CD14-positive monocyte (primary cell): ENCODE measurements around the gene WBP11. TPM values are rescaled to one million over a fixed set of nuclear protein-coding genes. Genes with fewer than 3 reads are reported as not detected.

ENCODE experiments used
- DNase-seq, 3 donors: peaks; one replicate each; pipeline ENCODE4 v3.0.0-alpha.2; 2011 to 2022
- H2AFZ ChIP-seq: 2 replicates; pipeline ENCODE4 v1.6.0; 2012; ENCODE audit warnings: mild to moderate bottlenecking, low read depth, low read length, inconsistent platforms; ENCODE audit not compliant: insufficient read depth, poor library complexity, severe bottlenecking
- H3K27ac ChIP-seq, 2 donors: 1 replicate in 1 of 2; 2 replicates in 1 of 2; pipeline ENCODE4 v1.5.1; 2012 to 2013; ENCODE audit warnings: low read length in 2 of 2, control low read depth in 1 of 2, inconsistent platforms in 1 of 2, low read depth in 1 of 2, mild to moderate bottlenecking in 1 of 2
- H3K27me3 ChIP-seq, 2 donors: one replicate each; pipeline versions ENCODE4 v1.6.0 to v1.6.1; 2011 to 2013; ENCODE audit warnings: low read length in 2 of 2; ENCODE audit not compliant: control insufficient read depth in 2 of 2, insufficient read depth in 2 of 2
- H3K36me3 ChIP-seq, 2 donors: replicated peaks in 1 of 2; 1 replicate in 1 of 2; 2 replicates in 1 of 2; pipeline versions ENCODE4 v1.5.1 to v1.6.1; 2012 to 2013; ENCODE audit warnings: low read length in 2 of 2, control low read depth in 1 of 2, inconsistent platforms in 1 of 2, mild to moderate bottlenecking in 1 of 2; ENCODE audit not compliant: insufficient read depth in 2 of 2, control insufficient read depth in 1 of 2
- H3K4me1 ChIP-seq, 2 donors: 1 replicate in 1 of 2; 2 replicates in 1 of 2; pipeline versions ENCODE4 v1.5.1 to v1.6.1; 2012 to 2013; ENCODE audit warnings: low read length in 2 of 2, control low read depth in 1 of 2, inconsistent platforms in 1 of 2, mild to moderate bottlenecking in 1 of 2, moderate library complexity in 1 of 2; ENCODE audit not compliant: insufficient read depth in 2 of 2, control insufficient read depth in 1 of 2
- H3K4me2 ChIP-seq: replicated peaks from 2 replicates; pipeline ENCODE3; 2012; ENCODE audit warnings: low read length, moderate library complexity, mild to moderate bottlenecking; ENCODE audit not compliant: poor library complexity, severe bottlenecking; ENCODE audit errors: extremely low read depth
- H3K4me3 ChIP-seq, 3 experiments: fragments of 200-600 bp in 1 of 3; sonication (generic) in 1 of 3; replicated peaks in 1 of 3; 1 replicate in 2 of 3; 2 replicates in 1 of 3; pipeline ENCODE4 v1.5.1; 2011 to 2013; ENCODE audit warnings: low read length in 3 of 3, mild to moderate bottlenecking in 3 of 3, control low read depth in 2 of 3, low read depth in 2 of 3, inconsistent platforms in 1 of 3, moderate library complexity in 1 of 3
- H3K79me2 ChIP-seq: 2 replicates; pipeline ENCODE4 v1.6.0; 2012; ENCODE audit warnings: mild to moderate bottlenecking, control low read depth, inconsistent platforms, low read length, moderate library complexity; ENCODE audit not compliant: insufficient read depth
- H3K9ac ChIP-seq: 2 replicates; pipeline ENCODE4 v1.6.0; 2017; ENCODE audit warnings: low read length, mild to moderate bottlenecking; ENCODE audit not compliant: insufficient read depth, poor library complexity, severe bottlenecking
- H3K9me3 ChIP-seq, 2 donors: replicated peaks in 1 of 2; 1 replicate in 1 of 2; 2 replicates in 1 of 2; pipeline versions ENCODE4 v1.5.1 to v1.6.1; 2012 to 2013; ENCODE audit warnings: low read length in 2 of 2, control low read depth in 1 of 2; ENCODE audit not compliant: control insufficient read depth in 1 of 2, insufficient read depth in 1 of 2
- H4K20me1 ChIP-seq: 2 replicates; pipeline ENCODE4 v1.6.0; 2012; ENCODE audit warnings: mild to moderate bottlenecking, low read length, control low read depth, moderate library complexity; ENCODE audit not compliant: insufficient read depth
- H3K27ac Mint-ChIP-seq, 7 donors: one replicate each; pipeline ENCODE4 v1.8.0; 2020; ENCODE audit warnings: mild to moderate bottlenecking in 7 of 7, mixed read lengths in 7 of 7, moderate library complexity in 6 of 7, inconsistent platforms in 2 of 7
- H3K27me3 Mint-ChIP-seq, 3 donors: one replicate each; pipeline ENCODE4 v1.8.0; 2021 to 2022; ENCODE audit warnings: low read depth in 3 of 3, mild to moderate bottlenecking in 3 of 3, mixed read lengths in 3 of 3, moderate library complexity in 3 of 3, inconsistent platforms in 1 of 3
- H3K36me3 Mint-ChIP-seq, 2 donors: one replicate each; pipeline ENCODE4 v1.8.0; 2020; ENCODE audit warnings: mixed read lengths in 2 of 2, inconsistent platforms in 1 of 2, mild to moderate bottlenecking in 1 of 2
- H3K4me1 Mint-ChIP-seq: one replicate; pipeline ENCODE4 v1.8.0; 2020; ENCODE audit warnings: mild to moderate bottlenecking, mixed read lengths
- H3K4me3 Mint-ChIP-seq, 2 donors: one replicate each; pipeline ENCODE4 v1.8.0; 2020; ENCODE audit warnings: mild to moderate bottlenecking in 2 of 2, mixed read lengths in 2 of 2, moderate library complexity in 1 of 2
- H3K9me3 Mint-ChIP-seq, 7 donors: one replicate each; pipeline ENCODE4 v1.8.0; 2020 to 2022; ENCODE audit warnings: mixed read lengths in 7 of 7, mild to moderate bottlenecking in 6 of 7, moderate library complexity in 6 of 7, inconsistent platforms in 2 of 7
- WGBS: methylation state at CpG from one replicate; pipeline ENCODE4 v1.1.5; 2013; ENCODE audit warnings: missing lambda C conversion rate; ENCODE audit not compliant: insufficient coverage; 5-methylcytosine and 5-hydroxymethylcytosine counted together
- intact Hi-C, 2 donors: fragments of 100-400 bp; cut with micrococcal nuclease; formaldehyde crosslinking; loops; one replicate each; pipeline versions ENCODE4 v1.15.0 to v1.15.1; 2023
- polyA plus RNA-seq, 3 donors: library from polyadenylated mRNA; depleted of rRNA in 1 of 3; unstranded in 2 of 3; stranded (reverse) in 1 of 3; fragments of 300-500 nt in 2 of 3; fragments of >200 nt in 1 of 3; fragmentation: Illumina TruSeq in 2 of 3; gene quantifications; 1 replicate in 2 of 3; 2 replicates in 1 of 3; pipeline ENCODE4 v1.2.3, GENCODE V29; 2012 to 2021
- TF ChIP-seq, protein P1 (sequence below): fragments of 200-600 bp; IDR thresholded peaks from one replicate; pipeline ENCODE4 v1.8.0; 2022; ENCODE audit warnings: antibody characterized with exemption, mild to moderate bottlenecking

Gene WBP11
- polyA plus RNA-seq, 3 donors: 20.5 to 46.2 (median 29.2) TPM

DNA sequence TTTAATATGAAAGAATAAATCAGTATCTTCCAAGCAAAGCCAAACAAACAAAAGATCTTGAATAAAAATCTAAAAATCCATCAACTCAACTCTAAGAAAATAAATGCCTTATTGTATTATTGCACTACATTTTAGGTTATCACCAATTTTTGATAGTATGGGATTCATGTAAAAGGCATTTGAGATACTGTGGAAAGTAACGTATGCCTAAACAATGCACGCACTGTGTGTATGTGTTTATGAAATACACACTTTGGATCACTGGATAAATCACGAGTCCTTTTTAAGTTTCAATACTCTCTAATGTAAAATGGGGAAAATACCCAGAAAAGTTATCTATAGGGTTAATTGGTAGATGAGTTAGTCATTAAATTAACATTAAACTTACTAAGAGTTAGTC is 17.7 kb downstream of the WBP11 start:
- no peak overlapping the region for H2AFZ ChIP-seq
- no peak overlapping the region for H3K9ac ChIP-seq
- peaks cover 7 to 13% of the 10 kb centered on the region in 2 donors for H3K4me1 ChIP-seq
- Mint-ChIP-seq H3K27me3 (no peaks in the 10 kb centered on the region), H3K4me1 (peaks cover 16% of the 10 kb centered on the region), H3K4me3 (no peak overlapping the region), H3K27ac (no peak overlapping the region), H3K9me3 (peaks cover 0 to 1% (median 0%) of the 10 kb centered on the region in 7 donors), H3K36me3 (peaks cover 46 to 62% of the 10 kb centered on the region in 2 donors)
- no CpG with 5 or more reads among the region's 3 CpGs for WGBS
- no peak overlapping the region for H3K4me3 ChIP-seq
- no peaks in the 10 kb centered on the region for H3K27me3 ChIP-seq
- H3K36me3 ChIP-seq: peaks cover 44 to 57% of the 10 kb centered on the region in 2 donors
- H3K27ac ChIP-seq: no peak overlapping the region
- intact Hi-C loops: no loop called here
- H3K4me2 ChIP-seq: no peak overlapping the region
- no peaks in the 10 kb centered on the region for H3K9me3 ChIP-seq
- H3K79me2 ChIP-seq: no peaks in the 10 kb centered on the region
- TF ChIP-seq, protein P1, sequence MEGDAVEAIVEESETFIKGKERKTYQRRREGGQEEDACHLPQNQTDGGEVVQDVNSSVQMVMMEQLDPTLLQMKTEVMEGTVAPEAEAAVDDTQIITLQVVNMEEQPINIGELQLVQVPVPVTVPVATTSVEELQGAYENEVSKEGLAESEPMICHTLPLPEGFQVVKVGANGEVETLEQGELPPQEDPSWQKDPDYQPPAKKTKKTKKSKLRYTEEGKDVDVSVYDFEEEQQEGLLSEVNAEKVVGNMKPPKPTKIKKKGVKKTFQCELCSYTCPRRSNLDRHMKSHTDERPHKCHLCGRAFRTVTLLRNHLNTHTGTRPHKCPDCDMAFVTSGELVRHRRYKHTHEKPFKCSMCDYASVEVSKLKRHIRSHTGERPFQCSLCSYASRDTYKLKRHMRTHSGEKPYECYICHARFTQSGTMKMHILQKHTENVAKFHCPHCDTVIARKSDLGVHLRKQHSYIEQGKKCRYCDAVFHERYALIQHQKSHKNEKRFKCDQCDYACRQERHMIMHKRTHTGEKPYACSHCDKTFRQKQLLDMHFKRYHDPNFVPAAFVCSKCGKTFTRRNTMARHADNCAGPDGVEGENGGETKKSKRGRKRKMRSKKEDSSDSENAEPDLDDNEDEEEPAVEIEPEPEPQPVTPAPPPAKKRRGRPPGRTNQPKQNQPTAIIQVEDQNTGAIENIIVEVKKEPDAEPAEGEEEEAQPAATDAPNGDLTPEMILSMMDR: no peak
- no peaks in the 10 kb centered on the region for H4K20me1 ChIP-seq
- no peak for DNase-seq

DNA sequence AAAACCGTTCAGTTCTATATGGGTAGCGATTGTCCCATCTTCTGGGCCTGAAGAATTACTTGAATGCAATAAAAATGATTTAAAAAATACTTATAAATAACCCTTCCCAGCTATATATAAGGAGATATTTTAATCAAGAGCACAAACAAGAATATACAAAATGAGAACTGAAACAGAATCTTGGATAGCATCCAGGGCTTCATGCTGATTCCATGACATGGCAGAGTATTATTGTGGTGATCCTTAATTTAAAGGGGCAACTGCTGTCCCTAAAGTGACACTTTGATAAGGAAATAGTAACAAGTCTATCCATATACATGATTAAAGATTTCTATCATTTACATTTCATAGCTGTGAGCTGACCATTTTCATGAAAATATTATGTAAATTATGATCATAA is 18.8 kb downstream of the WBP11 start:
- Histone ChIP-seq H3K4me3 (no peak overlapping the region), H4K20me1 (no peaks in the 10 kb centered on the region), H3K9me3 (no peaks in the 10 kb centered on the region), H3K27ac (peak overlapping the region in 1 of 2 donors; percentile 64), H2AFZ (no peak overlapping the region), H3K9ac (no peak overlapping the region), H3K27me3 (no peaks in the 10 kb centered on the region), H3K4me2 (no peak overlapping the region), H3K4me1 (peaks cover 10 to 17% of the 10 kb centered on the region in 2 donors), H3K79me2 (no peaks in the 10 kb centered on the region), H3K36me3 (peaks cover 33 to 46% of the 10 kb centered on the region in 2 donors)
- TF ChIP-seq, protein P1: no peak
- peak overlapping the region in 3 of 7 donors; percentile 23 to 32 (median 29) for H3K27ac Mint-ChIP-seq
- intact Hi-C loops: no loop called here
- no peak for DNase-seq
- no peaks in the 10 kb centered on the region for H3K27me3 Mint-ChIP-seq
- no CpG with 5 or more reads among the region's 2 CpGs for WGBS
- peaks cover 0 to 2% (median 0%) of the 10 kb centered on the region in 7 donors for H3K9me3 Mint-ChIP-seq
- H3K4me3 Mint-ChIP-seq: no peak overlapping the region
- peaks cover 18% of the 10 kb centered on the region for H3K4me1 Mint-ChIP-seq
- H3K36me3 Mint-ChIP-seq: peaks cover 35 to 51% of the 10 kb centered on the region in 2 donors
